Measurements from ENCODE around the gene BMP8A.
"Not testable (repeated sequence)": the region's sequence is repeated elsewhere in the genome, so short reads cannot be mapped to it uniquely, and the experiment has no call there.

Gene BMP8A

GRCh38 chr1:39491146-39491921 is at the start of gene BMP8A:
TSS of gene BMP8A (plus strand) at chr1:39491636. CDS start at chr1:39491992, 356 bp downstream.
- no peak for DNase-seq (ENCODE audit: low read depth)
- no peak for TF ChIP-seq CTCF (IDR thresholded peaks at IDR 0.05; ENCODE audit: control insufficient read depth, extremely low read depth, insufficient read depth)

GRCh38 chr1:39441797-39442196 is 49.6 kb upstream of the BMP8A start:
- H3K4me3 ChIP-seq (ENCODE audit: low read depth, low read length): no peak overlapping the region
- TF ChIP-seq CTCF (IDR thresholded peaks at IDR 0.05; ENCODE audit: control insufficient read depth, extremely low read depth, insufficient read depth): no peak
- DNase-seq (ENCODE audit: low read depth): no peak

More at GRCh38 chr1:39491146-39491921, at the start of gene BMP8A:
- H3K4me3 ChIP-seq (ENCODE audit: low read depth, low read length): peak within 1 kb of the TSS; percentile 41

- no peak for DNase-seq (ENCODE audit: low read depth)
- TF ChIP-seq CTCF (IDR thresholded peaks at IDR 0.05; ENCODE audit: control insufficient read depth, extremely low read depth, insufficient read depth): no peak
- no peak overlapping the region for H3K4me3 ChIP-seq (ENCODE audit: low read depth, low read length)
These were observed 45.9 kb upstream of the BMP8A start for GRCh38 chr1:39445573-39445972.

- no peak overlapping the region for H3K4me3 ChIP-seq (ENCODE audit: low read depth, low read length)
- no peak for TF ChIP-seq CTCF (IDR thresholded peaks at IDR 0.05; ENCODE audit: control insufficient read depth, extremely low read depth, insufficient read depth)
- DNase-seq (ENCODE audit: low read depth): no peak
These were observed 44.4 kb upstream of the BMP8A start for GRCh38 chr1:39446986-39447567.

- not testable (repeated sequence) for DNase-seq (ENCODE audit: low read depth); H3K4me3 ChIP-seq (ENCODE audit: low read depth, low read length)
These were observed 41.4 kb upstream of the BMP8A start for GRCh38 chr1:39450041-39450440.

- DNase-seq (ENCODE audit: low read depth): no peak
- no peak for TF ChIP-seq CTCF (IDR thresholded peaks at IDR 0.05; ENCODE audit: control insufficient read depth, extremely low read depth, insufficient read depth)
- no peak overlapping the region for H3K4me3 ChIP-seq (ENCODE audit: low read depth, low read length)
These were observed 40.4 kb upstream of the BMP8A start for GRCh38 chr1:39450956-39451606.

GRCh38 chr1:39452081-39452480 is 39.4 kb upstream of the BMP8A start:
- DNase-seq (ENCODE audit: low read depth): no peak
- H3K4me3 ChIP-seq (ENCODE audit: low read depth, low read length): no peak overlapping the region
- TF ChIP-seq CTCF (IDR thresholded peaks at IDR 0.05; ENCODE audit: control insufficient read depth, extremely low read depth, insufficient read depth): no peak

All from LNCaP clone FGC (cell line).